GM23338 (cell line): Measurements from ENCODE around the gene TMEM229B. TPM values are rescaled to one million over a fixed set of nuclear protein-coding genes. Genes with fewer than 3 reads are reported as not detected.

ENCODE experiments used
- ATAC-seq: fragments of 200-7000 bp; cut with Tn5 transposase; 3 replicates; pipeline ENCODE4 v1.9.1; 2020
- DNase-seq: peaks from one replicate; pipeline ENCODE4 v3.0.0-alpha.2; 2015; ENCODE audit warnings: low spot score
- H2AFZ ChIP-seq: fragments of 200-600 bp; sonication (generic); 2 replicates; pipeline ENCODE4 v1.8.0; 2016; ENCODE audit warnings: antibody characterized with exemption, mild to moderate bottlenecking, moderate library complexity
- H3F3A ChIP-seq: fragments of 200-600 bp; sonication (generic); replicated peaks from 2 replicates; pipeline ENCODE4 v1.8.0; 2017; ENCODE audit warnings: antibody characterized with exemption, mixed run types, low read depth
- H3K27ac ChIP-seq: fragments of 200-600 bp; sonication (generic); 2 replicates; pipeline ENCODE4 v1.6.1; 2016; ENCODE audit warnings: low read depth
- H3K27me3 ChIP-seq: fragments of 200-600 bp; sonication (generic); 2 replicates; pipeline ENCODE4 v1.8.0; 2016; ENCODE audit warnings: mild to moderate bottlenecking, mixed run types, moderate library complexity; ENCODE audit not compliant: insufficient read depth
- H3K36me3 ChIP-seq: fragments of 200-600 bp; sonication (generic); 2 replicates; pipeline ENCODE4 v1.8.0; 2016; ENCODE audit warnings: mild to moderate bottlenecking; ENCODE audit not compliant: insufficient read depth
- H3K4me1 ChIP-seq: fragments of 200-600 bp; sonication (generic); 2 replicates; pipeline ENCODE4 v1.8.0; 2016; ENCODE audit warnings: mild to moderate bottlenecking, moderate library complexity; ENCODE audit not compliant: insufficient read depth
- H3K4me2 ChIP-seq: fragments of 200-600 bp; sonication (generic); 2 replicates; pipeline ENCODE4 v1.7.1; 2017; ENCODE audit warnings: mixed run types
- H3K4me3 ChIP-seq: fragments of 200-600 bp; sonication (generic); 2 replicates; pipeline ENCODE4 v1.6.1; 2016; ENCODE audit warnings: mixed run types
- H3K79me2 ChIP-seq: fragments of 200-600 bp; sonication (generic); replicated peaks from 2 replicates; pipeline ENCODE4 v1.8.0; 2017; ENCODE audit warnings: mild to moderate bottlenecking; ENCODE audit not compliant: insufficient read depth
- H3K9me2 ChIP-seq: fragments of 200-600 bp; sonication (generic); 2 replicates; pipeline ENCODE4 v1.8.0; 2017; ENCODE audit not compliant: insufficient read depth
- H4K20me1 ChIP-seq: fragments of 200-600 bp; sonication (generic); replicated peaks from 2 replicates; pipeline ENCODE4 v1.8.0; 2017; ENCODE audit warnings: mild to moderate bottlenecking; ENCODE audit not compliant: insufficient read depth
- H3K27ac Mint-ChIP-seq: 2 replicates; pipeline ENCODE4 v1.8.0; 2020; ENCODE audit warnings: inconsistent platforms, mild to moderate bottlenecking, moderate library complexity, mixed read lengths
- H3K27me3 Mint-ChIP-seq: 3 replicates; pipeline ENCODE4 v1.8.0; 2022; ENCODE audit warnings: low read depth, mild to moderate bottlenecking, moderate library complexity, mixed read lengths, inconsistent platforms; ENCODE audit not compliant: insufficient read depth, poor library complexity
- H3K36me3 Mint-ChIP-seq: 3 replicates; pipeline ENCODE4 v1.8.0; 2021; ENCODE audit warnings: low read depth, mild to moderate bottlenecking, inconsistent platforms, moderate library complexity, mixed read lengths
- H3K4me1 Mint-ChIP-seq: 3 replicates; pipeline ENCODE4 v1.8.0; 2020; ENCODE audit warnings: mild to moderate bottlenecking, inconsistent platforms, mixed read lengths
- H3K4me3 Mint-ChIP-seq: 3 replicates; pipeline ENCODE4 v1.8.0; 2021; ENCODE audit warnings: moderate library complexity, mild to moderate bottlenecking, inconsistent platforms, mixed read lengths
- H3K9me3 Mint-ChIP-seq: 3 replicates; pipeline ENCODE4 v1.8.0; 2020; ENCODE audit warnings: moderate library complexity, mild to moderate bottlenecking, inconsistent platforms, mixed read lengths
- ETS1 ChIP-seq: IDR thresholded peaks from 2 replicates; pipeline ENCODE4 v1.6.1; 2016; ENCODE audit warnings: antibody characterized with exemption
- EZH2 ChIP-seq: fragments of 200-600 bp; sonication (generic); IDR thresholded peaks from one replicate; pipeline ENCODE4 v1.8.0; 2017; ENCODE audit warnings: antibody characterized with exemption, mild to moderate bottlenecking, low read depth; ENCODE audit not compliant: unreplicated experiment
- EZH2phosphoT487 ChIP-seq: fragments of 200-600 bp; sonication (generic); IDR thresholded peaks from one replicate; pipeline ENCODE4 v1.8.1; 2018; ENCODE audit warnings: antibody characterized with exemption; ENCODE audit not compliant: unreplicated experiment
- ZNF462 ChIP-seq: fragments of 250-450 bp; sonication (Bioruptor Pico); IDR thresholded peaks from 2 replicates; pipeline ENCODE4 v1.5.0; 2020; ENCODE audit warnings: mild to moderate bottlenecking, moderate library complexity
- polyA plus RNA-seq: library from polyadenylated mRNA; unstranded; fragments of >200 nt; fragmentation: Nextera tagmentation; extraction: Ambion mirVana; gene quantifications from 2 replicates; pipeline ENCODE4 v1.2.1, GENCODE V29; 2016
- total RNA-seq: library from RNA; depleted of rRNA; stranded (reverse); fragments of >200 nt; shearing (Covaris generic); gene quantifications from 2 replicates; pipeline ENCODE4 v1.2.3, GENCODE V29; 2014
- TF ChIP-seq, protein P1 (sequence below): IDR thresholded peaks from one replicate; pipeline ENCODE4 v1.6.1; 2018; ENCODE audit warnings: antibody characterized with exemption; ENCODE audit not compliant: unreplicated experiment

Gene TMEM229B
- total and polyA plus RNA-seq, 2 experiments from 2014 or later = 0.42 to 2.4 TPM

DNA sequence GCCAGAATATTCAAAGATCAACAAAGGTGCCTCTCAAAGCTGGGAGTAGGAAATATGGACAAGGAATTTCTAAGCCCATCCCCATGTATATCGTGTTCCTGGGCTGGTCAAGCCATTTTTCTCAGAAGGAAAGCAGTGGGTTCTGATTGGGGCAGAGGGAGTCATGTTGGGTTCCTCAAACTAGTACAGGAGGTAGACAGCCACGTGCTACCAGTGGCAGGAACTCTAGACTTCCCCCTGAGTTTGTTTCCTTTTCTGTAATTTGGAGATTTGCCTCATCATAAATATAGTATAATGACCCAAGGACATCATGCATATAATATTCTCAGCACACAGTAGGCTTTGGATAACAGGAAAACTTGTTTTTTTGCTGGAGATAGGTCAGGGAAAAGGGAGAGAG, 28.2 kb upstream of the TMEM229B start:
- TF ChIP-seq EZH2 = no peak
- TF ChIP-seq, protein P1, sequence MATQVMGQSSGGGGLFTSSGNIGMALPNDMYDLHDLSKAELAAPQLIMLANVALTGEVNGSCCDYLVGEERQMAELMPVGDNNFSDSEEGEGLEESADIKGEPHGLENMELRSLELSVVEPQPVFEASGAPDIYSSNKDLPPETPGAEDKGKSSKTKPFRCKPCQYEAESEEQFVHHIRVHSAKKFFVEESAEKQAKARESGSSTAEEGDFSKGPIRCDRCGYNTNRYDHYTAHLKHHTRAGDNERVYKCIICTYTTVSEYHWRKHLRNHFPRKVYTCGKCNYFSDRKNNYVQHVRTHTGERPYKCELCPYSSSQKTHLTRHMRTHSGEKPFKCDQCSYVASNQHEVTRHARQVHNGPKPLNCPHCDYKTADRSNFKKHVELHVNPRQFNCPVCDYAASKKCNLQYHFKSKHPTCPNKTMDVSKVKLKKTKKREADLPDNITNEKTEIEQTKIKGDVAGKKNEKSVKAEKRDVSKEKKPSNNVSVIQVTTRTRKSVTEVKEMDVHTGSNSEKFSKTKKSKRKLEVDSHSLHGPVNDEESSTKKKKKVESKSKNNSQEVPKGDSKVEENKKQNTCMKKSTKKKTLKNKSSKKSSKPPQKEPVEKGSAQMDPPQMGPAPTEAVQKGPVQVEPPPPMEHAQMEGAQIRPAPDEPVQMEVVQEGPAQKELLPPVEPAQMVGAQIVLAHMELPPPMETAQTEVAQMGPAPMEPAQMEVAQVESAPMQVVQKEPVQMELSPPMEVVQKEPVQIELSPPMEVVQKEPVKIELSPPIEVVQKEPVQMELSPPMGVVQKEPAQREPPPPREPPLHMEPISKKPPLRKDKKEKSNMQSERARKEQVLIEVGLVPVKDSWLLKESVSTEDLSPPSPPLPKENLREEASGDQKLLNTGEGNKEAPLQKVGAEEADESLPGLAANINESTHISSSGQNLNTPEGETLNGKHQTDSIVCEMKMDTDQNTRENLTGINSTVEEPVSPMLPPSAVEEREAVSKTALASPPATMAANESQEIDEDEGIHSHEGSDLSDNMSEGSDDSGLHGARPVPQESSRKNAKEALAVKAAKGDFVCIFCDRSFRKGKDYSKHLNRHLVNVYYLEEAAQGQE = no peak
- TF ChIP-seq ETS1 = no peak
- no peak for TF ChIP-seq EZH2phosphoT487
- no peak for TF ChIP-seq ZNF462 (CRISPR knock-in tag)
- Histone ChIP-seq H3F3A (0 out of 2 replicates have a peak, but pooled peaks cover 3% of the 10 kb centered on the region), H4K20me1 (no peaks in the 10 kb centered on the region; the same call in 1 of the 2 replicates), H3K27me3 (peaks cover 55% of the 10 kb centered on the region), H3K9me2 (no peaks in the 10 kb centered on the region), H3K79me2 (no peaks in the 10 kb centered on the region), H3K27ac (no peak overlapping the region), H3K4me2 (no peak overlapping the region), H3K4me3 (no peak overlapping the region), H2AFZ (no peak overlapping the region), H3K36me3 (no peaks in the 10 kb centered on the region), H3K4me1 (no peaks in the 10 kb centered on the region; the same call in 1 of the 2 replicates)
- Mint-ChIP-seq H3K27ac (no peak overlapping the region), H3K4me3 (0 out of 3 replicates have a peak overlapping the region, but pooled peaks have one; percentile 39), H3K4me1 (peaks cover 18% of the 10 kb centered on the region), H3K27me3 (peaks cover 33% of the 10 kb centered on the region), H3K9me3 (no peaks in the 10 kb centered on the region), H3K36me3 (no peaks in the 10 kb centered on the region)
- DNase-seq = no peak
- ATAC-seq = no peak
